DMS53 (cell line): ENCODE results near the gene SGTA.

Experiments used
- DNase-seq: peaks from one replicate; lab custom pipeline; 2025; lab: John Stamatoyannopoulos, UW

SGTA gene

DNA sequence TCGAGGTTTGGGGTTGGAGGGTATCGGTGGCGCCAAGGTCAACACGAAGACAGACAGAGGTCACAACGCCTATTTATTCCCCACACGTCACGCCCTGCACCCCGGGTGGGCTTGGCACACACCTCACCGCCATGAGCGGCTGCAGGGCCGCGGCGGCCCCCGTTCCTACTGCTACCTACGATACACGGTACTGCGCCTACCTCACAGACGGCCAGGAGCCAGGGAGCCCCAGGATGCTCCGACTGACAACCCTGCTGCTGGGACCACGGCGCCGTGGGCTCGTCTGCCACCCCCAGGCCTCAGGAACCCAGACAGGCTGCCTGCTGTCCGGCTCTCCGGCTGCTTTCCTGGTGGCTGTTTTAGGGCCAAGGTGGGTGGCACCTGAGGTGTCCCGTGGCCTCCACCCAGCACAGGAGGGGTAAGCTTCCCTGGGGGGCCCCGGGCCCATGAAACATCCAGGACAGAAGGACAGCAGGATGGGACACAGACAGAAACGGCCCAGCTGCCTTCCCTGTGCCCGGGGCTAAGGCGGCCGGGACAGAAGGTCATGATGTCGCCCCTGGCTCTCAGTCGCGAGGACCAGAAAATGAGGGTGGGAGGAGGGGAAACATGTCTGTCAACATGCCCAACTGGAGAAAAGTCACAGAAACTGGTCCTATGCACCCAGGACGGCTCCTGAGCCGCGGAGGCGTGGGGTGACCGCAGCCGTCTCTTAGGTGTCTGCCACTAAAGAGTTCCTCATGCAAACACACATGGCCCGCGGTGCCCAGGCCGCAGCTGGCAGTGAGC is 28.2 kb downstream of the SGTA start:
- no peak for DNase-seq

DNA sequence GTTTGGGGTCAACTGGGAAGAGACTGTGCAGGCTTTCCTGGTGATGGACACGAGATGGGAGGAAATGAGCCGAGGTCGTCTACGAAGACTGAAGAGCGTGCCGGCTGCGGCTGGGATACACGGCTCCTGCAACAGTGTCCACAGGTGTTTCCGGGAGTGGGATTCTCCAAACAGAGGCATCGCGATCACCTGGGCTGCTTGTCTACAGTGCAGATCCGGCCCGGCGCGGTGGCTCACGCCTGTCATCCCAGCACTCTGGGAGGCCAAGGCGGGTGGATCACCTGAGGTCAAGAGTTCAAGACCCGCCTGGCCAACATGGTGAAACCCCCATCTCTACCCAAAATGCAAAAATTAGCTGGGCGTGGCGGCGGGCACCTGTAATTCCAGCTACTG is 31.6 kb downstream of the SGTA start:
- DNase-seq: no peak

DNA sequence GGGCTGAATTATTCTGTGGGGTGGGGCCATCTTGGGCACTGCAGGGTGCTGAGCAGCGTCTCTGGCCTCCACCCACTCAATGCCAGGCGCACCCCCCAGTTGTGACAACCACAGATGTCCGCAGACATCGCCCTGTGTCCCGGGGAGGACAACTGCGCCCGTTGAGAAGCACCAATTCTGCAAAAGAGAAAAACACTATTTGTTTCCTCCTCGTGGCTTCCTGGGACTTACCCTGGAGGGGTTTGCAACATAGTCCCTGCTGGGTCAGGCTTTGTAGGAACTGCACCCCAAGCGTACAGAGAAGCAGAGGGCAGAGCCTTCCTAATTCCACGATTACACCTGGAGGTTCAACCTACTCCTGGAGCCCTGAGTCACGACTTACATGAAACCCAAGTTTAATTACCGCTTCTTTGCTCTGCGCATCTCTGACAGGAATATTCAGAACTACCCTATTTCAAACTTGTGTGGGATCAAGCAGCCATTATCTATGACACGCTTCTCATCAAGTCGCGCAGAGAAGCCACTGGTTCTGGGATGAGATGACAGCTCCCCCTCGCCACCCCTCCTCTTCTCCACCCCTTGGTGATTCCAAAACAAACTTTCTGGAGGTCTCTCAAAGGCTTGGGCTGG is 32.1 kb downstream of the SGTA start:
- no peak for DNase-seq

DNA sequence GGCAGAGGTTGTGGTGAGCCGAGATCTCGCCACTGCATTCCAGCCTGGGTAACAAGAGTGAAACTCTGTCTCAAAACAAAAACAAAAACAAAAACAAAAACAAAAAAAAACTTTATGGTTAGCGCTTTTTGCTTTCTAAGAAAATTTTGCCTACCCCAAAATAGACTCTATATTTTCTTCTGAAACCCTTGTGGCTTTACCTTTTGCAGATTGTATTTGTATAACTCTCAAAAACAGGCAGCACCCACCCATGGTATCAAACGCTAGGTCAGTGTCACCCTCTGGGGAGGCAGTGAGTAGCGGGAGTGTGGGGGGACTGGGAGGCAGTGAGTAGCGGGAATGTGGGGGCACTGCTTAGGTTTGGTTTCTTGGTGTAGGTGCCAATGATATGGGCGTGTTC is 35.7 kb downstream of the SGTA start:
- DNase-seq: no peak

DNA sequence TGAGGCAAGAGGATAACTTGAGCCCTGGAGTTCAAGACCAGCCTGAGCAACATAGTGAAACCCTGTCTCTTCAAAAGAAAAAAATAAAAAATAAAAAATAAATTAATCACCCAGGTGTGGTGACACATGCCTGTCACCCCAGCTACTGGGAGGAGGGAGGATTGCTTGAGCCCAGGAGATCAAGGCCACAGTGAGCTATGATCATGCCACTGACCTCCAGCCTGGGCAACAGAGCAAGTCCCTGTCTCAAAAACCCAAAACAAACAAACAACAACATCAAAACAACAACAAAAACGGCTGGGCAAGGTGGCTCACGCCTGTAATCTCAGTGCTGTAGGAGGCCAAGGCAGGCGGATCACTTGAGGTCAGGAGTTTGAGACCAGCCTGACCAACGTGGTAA is 39.0 kb downstream of the SGTA start:
- no peak for DNase-seq

DNA sequence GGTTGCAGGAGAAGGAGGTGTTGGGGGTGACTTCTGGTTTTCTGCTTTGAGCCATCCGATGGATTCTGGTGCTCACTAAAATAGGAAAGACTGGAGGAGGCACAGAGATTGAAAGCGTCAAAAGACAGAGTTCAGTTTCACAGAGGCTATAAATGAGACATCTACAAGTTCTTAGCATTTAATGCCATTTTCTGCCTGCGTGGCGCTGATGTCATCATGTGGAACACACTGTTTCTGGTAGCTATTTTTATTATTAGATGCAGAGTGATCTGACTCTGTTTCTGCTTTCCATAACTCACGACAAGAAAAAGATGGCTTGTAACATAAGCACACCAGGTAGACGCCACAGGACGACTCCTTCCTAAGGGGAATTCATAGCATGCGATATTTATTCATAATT is 40.0 kb downstream of the SGTA start:
- no peak for DNase-seq

DNA sequence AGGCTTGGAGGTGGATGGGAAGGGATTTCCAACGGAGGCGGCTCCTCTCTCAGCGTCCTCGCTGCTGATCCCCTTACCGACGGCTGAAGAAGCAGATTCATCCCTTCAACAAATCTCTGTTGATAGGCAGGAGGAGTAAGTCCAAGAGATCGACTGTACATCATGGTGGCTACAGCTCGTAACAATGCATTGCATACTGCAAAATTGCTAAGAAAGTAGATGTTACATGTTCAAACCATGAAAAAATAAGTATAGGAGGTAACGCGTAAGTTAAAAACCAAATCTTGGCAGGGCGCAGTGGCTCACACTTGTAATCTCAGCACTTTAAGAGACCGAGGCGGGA is 42.8 kb downstream of the SGTA start:
- DNase-seq: no peak

DNA sequence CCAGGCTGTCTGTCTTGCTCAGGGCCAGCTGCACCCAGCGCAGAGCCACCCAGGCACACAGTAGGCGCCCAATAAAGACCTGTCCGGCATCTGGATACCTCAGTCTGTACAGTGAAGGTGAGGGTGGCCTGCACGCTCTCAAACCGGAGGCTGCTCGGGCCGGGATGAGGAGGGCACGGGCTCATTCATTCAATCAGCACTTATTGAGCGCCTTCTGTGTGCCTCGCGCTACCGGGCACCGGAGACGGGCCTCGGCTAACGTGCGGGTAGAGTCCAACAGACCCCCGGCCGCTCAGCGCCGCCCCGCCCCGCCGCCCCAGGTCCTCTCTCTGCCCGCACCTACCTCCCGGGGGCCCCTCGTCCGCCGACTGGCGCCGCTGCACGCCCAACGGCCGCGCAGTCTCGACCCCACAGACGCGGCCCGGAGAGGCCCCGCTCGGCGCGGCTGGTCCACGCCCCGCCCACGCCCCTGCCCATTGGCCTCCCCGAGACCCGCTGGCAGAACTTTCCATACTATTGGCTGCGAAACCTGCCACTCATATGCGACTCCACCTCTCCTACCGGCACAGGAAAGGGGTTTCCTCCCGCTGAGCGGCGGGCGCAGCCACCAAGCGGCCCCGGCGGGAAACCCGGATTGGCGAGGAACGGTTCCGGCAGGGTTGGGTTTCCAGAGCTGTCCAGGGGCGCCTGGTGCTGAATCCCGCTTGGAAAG is 43.3 kb downstream of the SGTA start, which contains the start of gene SLC39A3:
SLC39A3 (minus strand) TSS at position 416 of the 712 bp plus-strand sequence. CDS start 2,760 bp downstream, outside the sequence.
- peak; percentile 96 for DNase-seq

DNA sequence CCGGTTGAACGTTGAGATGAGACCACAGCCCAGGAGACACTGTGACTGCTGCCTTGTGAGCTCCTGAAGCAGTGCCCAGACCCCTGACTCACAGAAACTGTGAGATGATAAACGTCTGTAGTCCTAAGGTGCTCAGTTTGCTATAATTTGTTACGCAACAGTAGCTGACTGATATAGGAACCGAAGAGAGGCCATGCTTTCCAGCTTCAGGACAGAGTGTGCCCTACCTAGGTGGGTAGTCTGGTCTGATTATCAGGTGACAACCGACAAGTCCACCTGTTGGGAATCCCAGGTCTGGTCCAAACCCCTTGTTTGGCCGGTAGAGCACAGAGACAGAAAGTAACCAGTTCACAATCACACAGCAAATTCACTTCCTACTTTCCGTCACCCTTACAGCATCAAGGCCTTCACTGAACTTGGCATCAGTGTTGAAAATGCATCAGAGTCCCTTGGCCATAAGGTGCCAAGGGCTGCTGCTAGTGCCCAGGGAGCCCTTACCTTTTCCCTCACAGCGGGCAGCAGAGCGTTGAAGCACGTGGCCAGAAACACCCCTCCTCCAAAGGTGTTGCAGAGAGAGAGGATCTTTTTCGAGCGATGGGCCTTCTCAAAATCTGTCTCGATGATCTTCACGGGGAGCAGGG is 46.4 kb downstream of the SGTA start:
- no peak for DNase-seq

DNA sequence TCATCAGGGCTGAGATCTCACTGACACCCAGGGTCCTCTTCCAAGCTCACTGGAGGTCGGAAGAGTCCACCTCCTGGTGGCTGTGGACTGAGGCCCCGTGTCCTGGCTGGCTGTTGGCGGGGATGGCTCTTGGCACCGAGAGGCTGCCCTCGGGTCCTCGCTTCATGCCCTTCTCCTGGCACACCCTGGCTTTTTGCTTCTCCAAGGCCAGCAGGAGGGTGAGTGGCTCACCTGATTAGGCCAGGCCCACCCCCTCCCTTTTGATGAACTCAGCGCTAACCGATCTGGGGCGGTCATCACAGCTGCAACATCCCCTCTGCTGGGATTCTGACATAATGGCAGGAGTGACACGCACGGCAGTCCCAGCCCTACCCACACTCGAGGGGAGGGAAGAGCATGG is 47.7 kb downstream of the SGTA start:
- DNase-seq: no peak

DNA sequence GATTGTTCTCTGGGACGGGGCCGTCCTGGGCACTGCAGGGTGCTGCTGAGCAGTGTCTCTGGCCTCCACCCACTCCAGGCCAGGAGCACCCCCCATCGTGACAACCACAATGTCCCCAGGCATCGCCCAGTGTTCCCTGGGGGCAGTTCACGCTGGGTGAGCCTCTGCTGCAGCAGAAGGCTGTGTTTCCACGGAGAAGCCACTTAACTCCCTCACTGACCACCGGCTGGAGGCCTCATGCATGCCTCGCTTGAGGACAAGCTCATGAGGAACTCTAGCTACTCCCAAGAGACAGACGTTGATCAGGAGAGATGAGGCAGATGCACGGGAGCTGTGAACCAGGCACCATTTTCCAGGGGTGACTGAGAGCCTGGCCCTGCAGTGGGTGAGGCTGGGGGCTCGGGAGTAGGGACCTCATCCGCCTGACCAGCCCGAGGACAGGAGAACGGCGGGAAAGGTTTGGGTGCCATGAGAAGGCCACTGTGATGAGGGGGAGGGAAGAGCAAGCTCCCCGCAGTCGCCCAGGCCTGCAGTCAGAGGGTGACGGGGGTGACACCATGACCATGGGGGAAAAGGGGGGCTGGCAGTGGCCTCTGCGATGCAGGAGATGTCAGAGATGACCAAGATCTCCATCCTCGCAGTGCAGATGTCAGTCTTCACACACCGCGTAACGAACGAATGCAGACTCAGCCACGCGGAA is 48.3 kb downstream of the SGTA start:
- DNase-seq: no peak

DNA sequence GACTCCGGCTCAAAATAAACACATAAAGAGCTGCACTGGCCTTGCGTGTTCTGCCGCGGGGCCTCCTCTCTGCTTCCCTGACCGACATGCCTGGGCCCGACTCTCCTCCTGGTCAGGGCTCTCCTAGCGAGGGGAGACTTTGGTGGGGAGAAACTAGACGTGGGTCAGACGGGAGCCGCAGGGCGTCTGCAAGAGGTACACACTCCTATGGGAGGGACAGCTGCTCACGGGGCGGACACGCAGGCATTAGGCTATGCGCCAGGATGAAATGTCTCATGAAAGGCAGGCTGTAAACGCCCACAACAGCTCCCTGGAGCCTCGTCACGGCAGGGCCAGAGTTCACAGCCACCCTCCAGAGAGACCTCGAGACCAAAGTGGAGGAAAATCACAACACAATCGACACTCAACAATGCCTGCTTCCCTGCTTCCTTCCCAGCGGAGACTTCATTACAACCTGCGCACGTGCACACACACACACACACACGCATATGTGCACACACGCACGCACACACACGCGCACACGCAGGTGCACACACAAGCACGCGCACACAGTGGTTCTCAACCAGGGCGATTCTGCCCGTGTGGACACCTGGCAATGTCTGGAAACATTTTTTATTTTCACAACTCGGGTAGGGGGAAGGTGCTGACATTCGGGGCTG is 49.0 kb downstream of the SGTA start:
- DNase-seq: no peak

DNA sequence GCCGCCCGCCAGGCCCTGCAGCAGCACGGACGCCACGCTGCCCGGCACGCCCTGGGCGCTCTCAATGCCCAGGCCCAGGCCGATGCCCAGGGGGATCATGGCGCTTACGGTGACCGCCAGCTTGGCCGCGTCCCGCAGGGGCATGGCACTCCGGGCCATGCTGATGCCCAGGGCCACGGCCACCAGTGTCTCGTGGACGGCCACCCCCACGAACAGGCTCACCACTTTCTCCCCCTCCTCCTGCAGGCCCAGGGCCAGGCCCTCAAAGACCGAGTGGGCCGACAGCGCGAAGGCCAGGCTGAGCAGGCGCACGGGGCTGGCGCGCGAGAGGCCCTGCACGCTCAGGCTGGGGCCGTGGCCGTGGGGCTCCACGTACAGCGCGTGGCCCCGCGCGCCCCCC is 50.2 kb downstream of the SGTA start:
- DNase-seq: no peak

DNA sequence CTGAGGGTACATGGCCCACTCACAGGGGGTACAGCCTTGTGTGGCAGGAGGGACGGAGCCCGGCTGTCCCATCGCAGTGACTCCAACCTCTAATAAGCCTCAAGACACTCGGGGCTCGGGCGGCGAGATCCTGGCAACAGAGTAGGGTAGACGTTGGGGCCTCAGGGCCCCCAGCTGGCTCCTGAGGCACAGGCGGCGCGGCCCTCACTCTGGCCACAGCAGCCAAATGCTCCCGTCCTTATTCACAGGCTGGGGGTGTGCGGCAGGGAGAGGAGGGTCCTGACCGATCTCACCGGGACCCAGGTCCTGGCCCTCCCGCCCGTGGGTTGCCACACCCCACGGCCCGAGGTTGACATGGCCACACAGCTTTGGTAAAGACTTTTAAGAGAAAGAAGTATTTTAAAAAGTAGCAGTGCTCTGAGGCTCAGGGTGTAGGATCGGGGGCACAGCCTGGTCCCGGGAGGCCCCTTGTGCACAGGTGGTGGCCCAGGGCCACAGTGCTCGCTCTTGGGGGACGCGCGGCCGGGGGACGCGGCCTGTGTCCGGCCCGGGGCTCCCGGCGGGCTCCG is 50.8 kb downstream of the SGTA start:
- DNase-seq: no peak

DNA sequence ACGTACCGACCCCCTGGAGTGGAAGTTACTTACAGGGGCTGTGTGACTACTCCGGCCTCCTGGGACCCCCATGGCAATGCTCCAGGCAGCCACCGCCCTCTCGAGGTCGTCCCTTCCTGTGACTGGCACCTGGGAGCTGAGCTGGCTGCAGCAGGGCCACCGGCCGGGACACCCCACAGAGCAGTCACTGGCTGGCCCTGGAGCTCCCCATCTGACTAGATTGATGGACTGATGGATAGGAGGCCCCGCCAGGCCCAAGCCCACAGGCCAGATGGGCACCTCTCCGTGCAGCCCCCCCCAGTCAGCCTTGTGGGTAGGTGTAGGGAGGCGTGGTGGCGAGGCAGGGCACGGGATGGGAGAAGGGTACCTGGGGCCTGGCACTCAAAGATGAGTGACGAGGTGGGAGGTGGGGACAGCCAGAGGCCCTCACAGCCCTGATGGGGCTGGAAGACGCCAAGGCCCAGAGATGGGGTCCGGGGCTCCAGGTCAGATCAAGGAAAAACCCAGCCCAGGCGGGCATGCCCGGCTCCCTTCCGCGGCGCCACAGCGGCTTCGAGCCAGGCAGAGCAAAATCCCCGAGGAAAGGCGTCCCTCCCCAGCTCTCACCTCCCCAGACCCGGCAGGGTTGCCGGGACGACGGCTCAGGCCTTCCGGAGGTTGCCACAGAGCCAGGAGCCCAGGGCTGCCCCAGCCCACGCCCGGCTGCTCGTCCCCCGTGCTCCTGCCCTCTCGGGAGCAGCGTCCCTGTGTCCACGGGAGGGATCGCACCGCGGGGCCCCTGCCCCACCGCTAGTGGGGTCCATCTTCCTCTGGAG is 51.7 kb downstream of the SGTA start:
- no peak for DNase-seq

DNA sequence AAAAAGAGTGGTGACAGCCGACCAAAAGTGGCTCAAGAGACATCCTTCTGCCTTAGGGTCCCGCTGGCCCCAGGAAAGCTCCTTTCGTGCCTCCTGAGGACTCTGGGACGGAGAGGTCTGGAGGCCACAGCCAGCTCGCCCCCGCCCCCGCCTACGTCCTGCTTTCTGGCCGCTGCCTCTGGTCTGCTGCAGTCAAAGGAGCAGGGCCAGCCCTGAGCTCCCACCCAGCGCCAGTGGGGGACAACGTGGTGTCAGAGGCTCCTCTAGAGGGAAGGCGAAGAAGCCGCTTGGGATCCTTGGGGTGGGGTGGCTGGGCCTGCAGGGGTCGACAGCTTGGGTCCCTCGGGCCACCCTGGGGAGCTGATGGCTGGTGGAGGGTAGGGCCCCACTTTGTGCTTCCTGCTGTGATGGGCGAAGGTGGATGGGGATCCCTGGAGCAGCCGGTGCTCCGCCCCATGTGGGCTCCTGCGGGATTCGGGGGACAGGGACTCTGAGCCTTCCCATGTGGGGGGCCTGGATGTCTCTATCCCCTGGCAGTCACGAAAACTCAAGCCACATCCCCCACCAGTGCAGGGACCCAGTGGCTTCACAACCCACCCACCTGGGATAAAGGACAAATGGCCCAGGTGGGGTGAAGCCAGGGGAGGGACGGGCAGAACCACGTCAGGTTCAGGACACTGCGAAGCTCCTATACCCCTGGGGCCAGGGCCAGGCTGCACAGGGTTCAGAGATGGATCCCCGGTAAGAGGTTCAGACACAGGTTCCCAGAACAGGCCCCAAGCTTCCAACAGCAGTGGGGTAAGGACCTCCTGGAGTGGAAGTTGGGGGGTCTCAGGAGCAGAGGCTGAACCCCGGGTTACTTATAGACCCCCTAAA is 52.9 kb downstream of the SGTA start:
- no peak for DNase-seq

DNA sequence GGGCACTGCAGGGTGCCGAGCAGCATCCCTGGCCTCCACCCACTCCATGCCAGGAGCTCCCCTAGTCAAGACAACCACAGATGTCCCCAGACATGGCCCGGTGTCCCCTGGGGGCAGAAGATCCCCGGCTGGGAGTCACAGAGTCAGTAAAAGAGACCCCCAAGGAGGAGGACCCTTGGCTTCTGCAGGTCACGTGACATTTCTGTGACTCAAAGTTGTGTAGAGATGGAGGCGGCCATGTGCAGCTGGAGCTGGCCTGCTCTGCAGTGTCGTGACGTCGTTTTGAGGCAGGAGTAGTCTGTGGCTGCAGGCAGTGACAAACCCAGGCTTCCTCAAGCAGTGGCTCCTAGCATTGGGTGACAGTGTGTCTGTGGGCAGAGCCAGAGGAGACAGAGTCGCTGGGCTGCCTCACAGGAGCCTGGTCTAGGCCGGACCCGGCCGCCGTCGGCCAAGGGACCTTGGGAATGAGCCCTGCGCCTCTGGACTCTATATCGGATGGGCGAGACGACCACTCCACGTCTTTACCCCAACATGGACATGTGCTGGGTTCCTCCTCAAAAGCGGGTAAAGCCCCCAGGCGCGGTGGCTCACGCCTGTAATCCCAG is 54.2 kb downstream of the SGTA start:
- peak; percentile 14 for DNase-seq

DNA sequence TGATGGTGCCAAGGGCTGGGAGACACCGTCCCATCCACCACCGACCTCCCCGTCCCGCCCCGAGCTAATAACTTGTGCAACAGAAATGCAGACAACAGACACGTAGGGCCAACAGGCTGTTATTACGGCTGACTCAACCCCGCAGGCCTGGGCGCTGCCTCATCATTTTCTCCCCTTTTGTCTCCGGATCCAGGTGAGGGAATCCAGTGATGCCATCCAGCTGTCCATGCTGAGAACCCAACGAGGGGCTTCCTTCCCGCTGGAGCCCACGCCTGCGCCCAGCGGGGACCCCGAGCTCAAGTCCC is 55.5 kb downstream of the SGTA start:
- peak; percentile 17 for DNase-seq
